SK-N-SH treated with all-trans-retinoic acid at 6 μM for 48 hours (cell line): ENCODE data around the gene C19orf44.
"Not testable (repeated sequence)": the region's sequence is repeated elsewhere in the genome, so short reads cannot be mapped to it uniquely, and the experiment has no call there.

ENCODE experiments used
- ARNTL ChIP-seq: fragments of 450-650 bp; formaldehyde crosslinking; IDR thresholded peaks from 2 replicates; pipeline ENCODE4 v1.5.0; 2020; ENCODE audit warnings: low read depth, mild to moderate bottlenecking, moderate library complexity, borderline replicate concordance
- BACH2 ChIP-seq: fragments of 250-450 bp; sonication (Bioruptor Pico); IDR thresholded peaks from 2 replicates; pipeline ENCODE4 v1.9.0; 2021; ENCODE audit warnings: mild to moderate bottlenecking, borderline replicate concordance
- CREB5 ChIP-seq: fragments of 250-450 bp; sonication (Bioruptor Pico); IDR thresholded peaks from 2 replicates; pipeline ENCODE4 v1.5.1; 2020; ENCODE audit warnings: low read depth, mild to moderate bottlenecking, moderate library complexity
- CSRNP3 ChIP-seq: fragments of 250-450 bp; sonication (Bioruptor Pico); IDR thresholded peaks from 2 replicates; pipeline ENCODE4 v1.5.1; 2021; ENCODE audit warnings: mild to moderate bottlenecking, moderate library complexity
- GLIS3 ChIP-seq: fragments of 250-450 bp; sonication (Bioruptor Pico); IDR thresholded peaks from 2 replicates; pipeline ENCODE4 v1.5.0; 2020; ENCODE audit warnings: mild to moderate bottlenecking, moderate library complexity
- ISL1 ChIP-seq: fragments of 250-450 bp; sonication (Bioruptor Pico); IDR thresholded peaks from 2 replicates; pipeline ENCODE4 v2.1.2; 2022; ENCODE audit warnings: mild to moderate bottlenecking, moderate library complexity
- OSR1 ChIP-seq: fragments of 250-450 bp; sonication (Bioruptor Pico); IDR thresholded peaks from 2 replicates; pipeline ENCODE4 v1.8.0; 2022; ENCODE audit warnings: moderate library complexity, mild to moderate bottlenecking, inconsistent platforms
- PATZ1 ChIP-seq: fragments of 250-450 bp; sonication (Bioruptor Pico); IDR thresholded peaks from 2 replicates; pipeline ENCODE4 v1.8.0; 2020; ENCODE audit warnings: mild to moderate bottlenecking, moderate library complexity, borderline replicate concordance
- PPARA ChIP-seq: fragments of 250-450 bp; sonication (Bioruptor Pico); IDR thresholded peaks from 2 replicates; pipeline ENCODE4 v1.5.0; 2020; ENCODE audit warnings: mild to moderate bottlenecking, borderline replicate concordance
- SNAI2 ChIP-seq: fragments of 250-450 bp; sonication (Bioruptor Pico); IDR thresholded peaks from 2 replicates; pipeline ENCODE4 v1.5.0; 2020; ENCODE audit warnings: mild to moderate bottlenecking, moderate library complexity
- ZFP3 ChIP-seq: fragments of 250-450 bp; sonication (Bioruptor Pico); IDR thresholded peaks from 2 replicates; pipeline ENCODE4 v1.5.0; 2020; ENCODE audit warnings: mild to moderate bottlenecking, moderate library complexity
- ZNF565 ChIP-seq: fragments of 450-650 bp; formaldehyde crosslinking; conservative IDR thresholded peaks from 2 replicates; pipeline ENCODE4 v1.5.0; 2020; ENCODE audit warnings: low read depth, mild to moderate bottlenecking, moderate library complexity
- TF ChIP-seq, protein P1 (sequence below): fragments of 250-450 bp; sonication (Bioruptor Pico); IDR thresholded peaks from 2 replicates; pipeline ENCODE4 v1.8.0; 2021; ENCODE audit warnings: low read depth, mild to moderate bottlenecking, moderate library complexity, borderline replicate concordance

GRCh38 chr19:16466802-16467427, 29.3 kb upstream of the C19orf44 start:
- not testable (repeated sequence) for TF ChIP-seq ZNF565; PATZ1 (CRISPR knock-in tag); SNAI2 (CRISPR knock-in tag); ARNTL (CRISPR knock-in tag); OSR1 (CRISPR knock-in tag); CREB5 (CRISPR knock-in tag); CSRNP3 (CRISPR knock-in tag); GLIS3 (CRISPR knock-in tag); ISL1; PPARA; ZFP3; BACH2 (CRISPR knock-in tag)
- TF ChIP-seq, protein P1, sequence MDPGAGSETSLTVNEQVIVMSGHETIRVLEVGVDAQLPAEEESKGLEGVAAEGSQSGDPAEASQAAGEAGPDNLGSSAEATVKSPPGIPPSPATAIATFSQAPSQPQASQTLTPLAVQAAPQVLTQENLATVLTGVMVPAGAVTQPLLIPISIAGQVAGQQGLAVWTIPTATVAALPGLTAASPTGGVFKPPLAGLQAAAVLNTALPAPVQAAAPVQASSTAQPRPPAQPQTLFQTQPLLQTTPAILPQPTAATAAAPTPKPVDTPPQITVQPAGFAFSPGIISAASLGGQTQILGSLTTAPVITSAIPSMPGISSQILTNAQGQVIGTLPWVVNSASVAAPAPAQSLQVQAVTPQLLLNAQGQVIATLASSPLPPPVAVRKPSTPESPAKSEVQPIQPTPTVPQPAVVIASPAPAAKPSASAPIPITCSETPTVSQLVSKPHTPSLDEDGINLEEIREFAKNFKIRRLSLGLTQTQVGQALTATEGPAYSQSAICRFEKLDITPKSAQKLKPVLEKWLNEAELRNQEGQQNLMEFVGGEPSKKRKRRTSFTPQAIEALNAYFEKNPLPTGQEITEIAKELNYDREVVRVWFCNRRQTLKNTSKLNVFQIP (CRISPR knock-in tag): not testable (repeated sequence)
